ENCODE data around the gene ZRANB3. TPM values are rescaled to one million over a fixed set of nuclear protein-coding genes. Genes with fewer than 3 reads are reported as not detected.
A peak's percentile ranks its signal among the peaks of the same experiment; 100 is the strongest.

ZRANB3 gene
- 5.9 to 10.1 TPM (median 7.0 TPM) in 3 replicates for total RNA-seq
- long read RNA-seq, partial matches to known transcripts, result 1 of 2 reads
- long read RNA-seq, other reads (novel, unspliced or antisense), result 1 of 2 reads

DNA sequence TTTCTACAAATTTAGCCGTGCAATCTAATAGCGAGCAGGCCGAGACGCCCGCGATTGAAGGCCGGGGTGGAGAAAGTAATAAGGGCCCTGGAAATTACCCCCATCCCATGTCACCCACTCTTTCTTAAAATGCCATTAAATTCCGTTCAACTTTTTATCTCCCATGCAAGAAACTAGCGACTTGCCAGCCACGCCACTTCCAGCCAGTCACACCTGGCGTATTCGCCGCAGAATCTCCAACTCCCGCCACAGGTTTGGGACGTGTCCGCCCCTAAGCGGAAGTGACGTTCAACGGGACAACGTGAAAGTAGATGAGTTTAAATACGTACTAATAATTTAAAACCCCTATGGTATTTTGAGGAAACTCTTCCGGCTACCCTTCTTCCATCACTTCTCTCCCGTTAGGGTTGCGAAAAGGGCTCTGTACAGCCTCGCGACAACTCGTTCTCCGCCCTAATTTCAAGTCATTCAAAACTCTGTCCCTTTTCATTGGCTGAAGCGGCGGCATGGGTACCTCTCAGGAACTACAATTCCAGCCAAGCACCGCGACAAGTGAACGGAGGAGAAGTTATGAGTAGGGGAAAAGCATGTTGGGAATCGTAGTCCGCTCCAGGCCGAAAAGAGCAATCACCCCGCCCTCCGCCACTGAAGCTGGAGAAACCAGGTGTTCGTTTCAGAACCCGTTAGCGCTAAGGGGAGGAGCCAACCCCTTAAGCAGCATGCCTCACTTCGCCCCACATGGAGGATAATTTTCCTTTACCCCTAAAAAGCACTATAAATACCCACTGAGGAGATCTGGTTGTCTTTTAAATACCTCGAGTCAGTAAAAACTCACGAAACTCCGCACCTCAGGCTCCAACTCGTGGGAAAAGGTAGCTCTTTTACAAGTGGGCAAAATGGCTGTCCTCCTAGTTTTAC, at the start of gene ZRANB3:
TSS of gene ZRANB3 (minus strand) at position 906 of the 918 bp plus-strand sequence.
- TF ChIP-seq, protein P1, sequence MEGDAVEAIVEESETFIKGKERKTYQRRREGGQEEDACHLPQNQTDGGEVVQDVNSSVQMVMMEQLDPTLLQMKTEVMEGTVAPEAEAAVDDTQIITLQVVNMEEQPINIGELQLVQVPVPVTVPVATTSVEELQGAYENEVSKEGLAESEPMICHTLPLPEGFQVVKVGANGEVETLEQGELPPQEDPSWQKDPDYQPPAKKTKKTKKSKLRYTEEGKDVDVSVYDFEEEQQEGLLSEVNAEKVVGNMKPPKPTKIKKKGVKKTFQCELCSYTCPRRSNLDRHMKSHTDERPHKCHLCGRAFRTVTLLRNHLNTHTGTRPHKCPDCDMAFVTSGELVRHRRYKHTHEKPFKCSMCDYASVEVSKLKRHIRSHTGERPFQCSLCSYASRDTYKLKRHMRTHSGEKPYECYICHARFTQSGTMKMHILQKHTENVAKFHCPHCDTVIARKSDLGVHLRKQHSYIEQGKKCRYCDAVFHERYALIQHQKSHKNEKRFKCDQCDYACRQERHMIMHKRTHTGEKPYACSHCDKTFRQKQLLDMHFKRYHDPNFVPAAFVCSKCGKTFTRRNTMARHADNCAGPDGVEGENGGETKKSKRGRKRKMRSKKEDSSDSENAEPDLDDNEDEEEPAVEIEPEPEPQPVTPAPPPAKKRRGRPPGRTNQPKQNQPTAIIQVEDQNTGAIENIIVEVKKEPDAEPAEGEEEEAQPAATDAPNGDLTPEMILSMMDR (IDR thresholded peaks at IDR 0.05), result no peak
- Mint-ChIP-seq H3K27me3 (ENCODE audit: low read depth) (no peaks in the 10 kb centered on the region), H3K4me1 (ENCODE audit: low read depth) (peaks cover 19% of the 10 kb centered on the region), H3K36me3 (ENCODE audit: low read depth) (peaks cover 1% of the 10 kb centered on the region), H3K9me3 (ENCODE audit: low read depth) (no peaks in the 10 kb centered on the region), H3K4me3 (ENCODE audit: unreplicated experiment) (no peak within 1 kb of the TSS), H3K27ac (ENCODE audit: unreplicated experiment) (peak within 1 kb of the TSS; percentile 93)
- DNase-seq (ENCODE audit: low spot score), result peak; percentile 97

DNA sequence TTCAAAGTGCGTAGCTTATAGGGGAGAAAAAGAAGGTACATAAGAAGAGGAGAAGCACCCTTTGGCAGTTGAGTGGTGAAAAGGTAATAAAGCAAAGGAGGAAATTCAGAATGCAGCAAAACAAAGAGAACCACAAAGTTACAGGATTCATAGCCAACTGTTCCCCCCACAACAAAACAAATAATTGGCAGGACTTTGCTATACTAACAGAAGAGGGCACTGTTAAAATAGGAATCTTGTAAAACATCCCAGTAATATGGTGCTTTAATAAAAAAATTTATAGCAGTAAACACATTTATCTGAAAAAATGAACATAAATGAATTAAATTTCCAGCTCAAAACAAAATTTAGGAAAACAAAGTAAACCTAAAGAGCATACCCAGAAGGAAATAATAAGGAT, 42.6 kb upstream of the ZRANB3 start:
- TF ChIP-seq, protein P1 (IDR thresholded peaks at IDR 0.05), result peak; percentile 53
- no peak overlapping the region for H3K4me3 Mint-ChIP-seq (ENCODE audit: unreplicated experiment)

DNA sequence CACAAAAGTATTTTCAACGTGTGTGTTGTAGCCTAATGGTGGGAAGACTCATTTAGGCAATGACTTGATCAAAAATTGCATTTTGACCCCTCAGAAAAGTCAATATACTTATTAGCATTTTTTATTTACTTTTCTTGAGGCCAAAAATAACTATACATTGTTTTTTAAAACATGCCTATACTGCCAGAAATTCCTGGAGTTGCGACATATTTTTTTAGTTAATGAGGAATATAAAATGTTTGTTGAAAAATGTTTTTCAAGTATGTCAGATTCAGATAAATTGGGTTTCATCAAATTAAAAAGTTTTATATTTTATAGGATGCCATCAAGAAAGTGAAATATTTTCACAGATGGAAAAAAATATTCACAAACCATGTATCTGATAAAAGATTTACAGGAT, 39.9 kb upstream of the ZRANB3 start:
- Mint-ChIP-seq H3K36me3 (ENCODE audit: low read depth) (peaks cover 4% of the 10 kb centered on the region), H3K27me3 (ENCODE audit: low read depth) (no peaks in the 10 kb centered on the region), H3K4me1 (ENCODE audit: low read depth) (no peaks in the 10 kb centered on the region), H3K9me3 (ENCODE audit: low read depth) (no peaks in the 10 kb centered on the region), H3K27ac (ENCODE audit: unreplicated experiment) (no peak overlapping the region), H3K4me3 (ENCODE audit: unreplicated experiment) (no peak overlapping the region)
- TF ChIP-seq, protein P1 (IDR thresholded peaks at IDR 0.05), result no peak
- no peak for DNase-seq (ENCODE audit: low spot score)

More for the DNA sequence above, 42.6 kb upstream of the ZRANB3 start:
- H3K4me1 Mint-ChIP-seq (ENCODE audit: low read depth), result no peaks in the 10 kb centered on the region
- H3K27me3 Mint-ChIP-seq (ENCODE audit: low read depth), result no peaks in the 10 kb centered on the region
- H3K27ac Mint-ChIP-seq (ENCODE audit: unreplicated experiment), result no peak overlapping the region
- no peaks in the 10 kb centered on the region for H3K9me3 Mint-ChIP-seq (ENCODE audit: low read depth)
- DNase-seq (ENCODE audit: low spot score), result no peak
- peaks cover 4% of the 10 kb centered on the region for H3K36me3 Mint-ChIP-seq (ENCODE audit: low read depth)

DNA sequence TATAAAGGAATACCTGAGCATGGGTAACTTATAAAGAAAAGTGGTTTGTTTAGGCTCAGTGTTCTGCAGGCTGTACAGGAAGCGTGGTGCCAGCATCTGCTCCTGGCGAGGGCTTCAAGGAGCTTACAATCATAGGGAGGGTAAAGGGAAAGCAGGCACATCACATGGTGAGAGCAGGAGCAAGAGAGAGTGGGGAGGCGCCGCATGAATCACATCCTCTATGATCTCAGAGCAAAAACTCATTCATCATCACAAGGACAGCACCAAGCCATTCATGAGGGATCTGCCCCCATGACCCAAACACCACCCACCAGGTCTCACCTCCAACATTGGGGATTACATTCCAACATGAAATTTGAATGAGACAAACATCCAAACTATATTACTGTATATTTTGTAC, 32.8 kb upstream of the ZRANB3 start:
- Mint-ChIP-seq H3K4me3 (ENCODE audit: unreplicated experiment) (no peak overlapping the region), H3K36me3 (ENCODE audit: low read depth) (peaks cover 1% of the 10 kb centered on the region), H3K9me3 (ENCODE audit: low read depth) (no peaks in the 10 kb centered on the region), H3K4me1 (ENCODE audit: low read depth) (peaks cover 8% of the 10 kb centered on the region), H3K27ac (ENCODE audit: unreplicated experiment) (no peak overlapping the region), H3K27me3 (ENCODE audit: low read depth) (no peaks in the 10 kb centered on the region)
- DNase-seq (ENCODE audit: low spot score), result no peak
- TF ChIP-seq, protein P1 (IDR thresholded peaks at IDR 0.05), result no peak

DNA sequence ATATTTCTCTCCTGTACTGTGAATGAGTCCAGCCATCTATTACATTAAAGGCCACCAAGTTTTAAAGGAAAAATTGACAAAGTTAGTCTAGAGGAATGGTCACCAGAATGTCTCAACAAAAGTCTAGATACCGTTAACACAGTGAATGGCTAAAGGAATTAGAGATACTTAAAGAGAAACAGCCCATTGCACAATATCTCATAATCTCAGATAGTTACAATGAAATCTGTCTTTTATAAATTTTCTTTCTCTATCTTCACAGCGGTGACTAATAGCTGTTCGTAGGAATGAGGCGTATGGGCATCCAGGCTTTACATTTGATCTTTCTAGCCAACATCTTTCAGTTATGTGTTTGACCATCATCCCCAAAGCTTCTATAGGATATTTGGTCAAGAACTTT, 30.9 kb upstream of the ZRANB3 start:
- Mint-ChIP-seq H3K27me3 (ENCODE audit: low read depth) (no peaks in the 10 kb centered on the region), H3K4me3 (ENCODE audit: unreplicated experiment) (no peak overlapping the region), H3K27ac (ENCODE audit: unreplicated experiment) (no peak overlapping the region), H3K9me3 (ENCODE audit: low read depth) (no peaks in the 10 kb centered on the region), H3K36me3 (ENCODE audit: low read depth) (peaks cover 1% of the 10 kb centered on the region), H3K4me1 (ENCODE audit: low read depth) (peaks cover 11% of the 10 kb centered on the region)
- DNase-seq (ENCODE audit: low spot score), result no peak
- TF ChIP-seq, protein P1 (IDR thresholded peaks at IDR 0.05), result no peak

All from chondrocyte (in vitro differentiated cells).